Activated T-cell treated with anti-CD3 and anti-CD28 coated beads for 48 hours (primary cell): Measurements from ENCODE around the gene BTN1A1.
"Not testable (repeated sequence)": the region's sequence is repeated elsewhere in the genome, so short reads cannot be mapped to it uniquely, and the experiment has no call there.

Experiments
- DNase-seq: peaks from one replicate; pipeline ENCODE4 v3.0.0-alpha.2; 2020; ENCODE audit warnings: low read depth

Gene BTN1A1

DNA sequence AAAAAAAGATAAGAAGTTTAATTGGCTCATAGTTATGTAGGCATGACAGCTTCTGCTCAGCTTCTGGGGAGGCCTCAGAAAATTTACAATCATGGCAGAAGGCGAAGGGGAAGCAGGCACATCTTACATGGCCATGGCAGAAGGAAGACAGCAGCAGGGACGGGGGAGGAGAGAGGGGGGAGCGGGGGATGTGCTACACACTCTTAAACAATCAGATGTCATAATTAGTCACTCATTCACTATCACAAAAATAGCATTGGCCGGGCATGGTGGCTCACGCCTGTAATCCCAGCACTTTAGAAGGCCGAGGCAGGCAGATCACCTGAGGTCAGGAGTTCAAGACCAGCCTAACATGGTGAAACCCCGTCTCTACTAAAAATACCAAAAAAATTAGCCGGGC, 10.9 kb downstream of the BTN1A1 start:
- DNase-seq = not testable (repeated sequence)

DNA sequence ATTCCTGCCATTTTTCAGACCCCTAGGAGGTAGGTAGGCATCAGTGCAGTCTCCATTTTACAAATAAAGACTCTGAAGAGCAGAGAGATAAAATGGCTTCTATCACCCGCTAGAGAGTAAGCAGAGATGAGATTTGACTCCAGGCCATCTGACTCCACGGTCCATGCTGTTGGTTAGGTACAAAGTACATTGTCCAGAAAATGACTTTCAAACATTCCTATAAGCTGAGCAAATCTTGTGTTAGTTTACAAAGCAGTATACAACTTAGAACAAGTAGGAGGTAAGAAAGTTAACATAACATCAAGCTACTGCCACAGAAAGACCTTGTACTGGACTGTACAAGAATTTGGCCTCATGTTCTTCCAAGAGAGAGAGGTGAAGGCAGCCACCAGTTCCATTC, 14.9 kb downstream of the BTN1A1 start:
- no peak for DNase-seq

DNA sequence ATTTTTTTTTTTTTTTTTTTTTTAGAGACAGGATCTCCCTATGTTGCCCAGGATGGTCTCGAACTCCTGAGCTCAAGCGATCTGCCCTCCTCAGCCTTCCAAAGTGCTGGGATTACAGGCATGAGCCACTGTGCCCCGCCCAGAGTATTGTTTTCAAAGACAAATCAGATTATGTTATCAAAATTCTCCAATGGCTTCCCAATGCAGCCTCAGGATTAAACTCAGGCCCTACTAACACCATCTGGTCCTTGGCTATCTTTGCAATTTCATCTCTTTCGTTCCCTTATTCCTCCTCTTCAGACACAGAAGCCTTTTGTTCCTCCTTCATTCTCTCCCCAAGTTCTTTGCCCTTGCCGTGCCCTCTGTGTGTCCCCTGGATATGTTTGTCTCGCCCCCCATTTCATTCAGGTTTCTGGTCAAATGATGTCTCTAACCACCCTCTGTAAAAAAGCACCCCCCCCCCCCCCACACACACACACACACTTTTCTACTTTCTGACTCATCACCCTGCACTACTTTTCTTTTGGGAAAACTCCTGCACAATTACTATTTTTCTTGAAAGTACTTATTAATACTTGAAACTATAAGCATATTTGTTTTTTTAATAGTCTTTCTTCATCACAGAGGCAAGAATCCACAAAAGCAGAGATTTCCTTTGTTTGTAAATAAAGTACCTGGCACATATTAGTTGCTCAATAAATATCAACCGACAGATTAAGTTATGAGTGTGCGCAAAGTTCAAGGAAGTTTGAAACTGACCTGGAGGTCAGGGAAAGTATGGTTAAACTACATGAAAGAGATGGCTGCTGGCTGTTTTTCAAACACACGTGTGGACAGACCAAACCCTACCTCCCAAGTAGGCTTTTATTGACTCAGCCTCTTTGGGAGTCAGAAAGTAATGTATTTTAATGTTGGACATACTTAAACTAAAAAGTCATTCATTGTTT, 16.7 kb downstream of the BTN1A1 start:
- DNase-seq = no peak

DNA sequence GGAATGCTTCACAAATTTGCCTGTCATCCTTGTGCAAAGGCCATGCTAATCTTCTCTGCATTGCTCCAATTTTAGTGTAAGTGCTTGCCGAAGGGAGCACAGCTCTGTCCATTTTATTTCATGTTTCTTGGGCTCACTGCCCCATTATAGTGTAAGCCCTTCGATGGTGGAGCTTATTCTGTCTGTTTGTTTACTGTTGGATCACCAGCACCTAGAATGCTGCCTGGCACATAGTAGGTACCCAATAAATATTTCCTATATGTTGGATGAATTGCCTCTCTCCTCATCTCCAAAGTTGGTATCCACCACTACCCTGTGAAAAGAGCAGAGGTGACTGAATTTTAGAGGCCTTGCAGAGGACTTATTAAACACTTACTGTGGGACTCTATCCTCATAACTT, 19.3 kb downstream of the BTN1A1 start:
- DNase-seq = no peak

DNA sequence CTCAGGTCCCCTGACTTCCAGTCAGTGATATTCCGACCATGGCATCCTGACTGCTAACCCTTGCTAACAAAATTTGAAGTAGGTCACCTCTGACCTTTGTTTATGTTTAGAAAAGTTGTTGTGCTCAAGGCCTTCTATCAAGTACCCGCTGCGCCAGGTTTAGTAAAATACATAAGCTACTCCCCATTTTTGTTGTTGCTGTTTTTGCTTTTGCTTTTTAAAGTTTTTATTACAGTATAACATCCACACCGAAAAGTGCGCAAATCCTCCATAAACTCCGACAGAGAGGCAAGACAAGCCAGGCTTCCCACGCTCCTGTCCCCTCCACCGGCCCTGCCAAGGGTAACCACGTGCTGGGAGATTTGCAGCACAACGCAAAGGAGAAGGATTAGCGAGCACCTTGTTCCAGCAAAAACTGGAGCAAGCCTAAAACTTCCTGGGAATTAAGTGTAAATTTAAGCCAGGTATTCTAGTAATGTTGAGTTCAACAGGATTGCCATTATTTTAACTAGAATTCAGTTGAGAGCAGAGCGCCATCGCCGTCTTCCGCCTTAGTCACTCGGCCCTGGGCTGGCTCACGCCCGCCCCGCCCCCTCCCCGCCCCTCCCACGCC, 20.2 kb downstream of the BTN1A1 start:
- DNase-seq = no peak

DNA sequence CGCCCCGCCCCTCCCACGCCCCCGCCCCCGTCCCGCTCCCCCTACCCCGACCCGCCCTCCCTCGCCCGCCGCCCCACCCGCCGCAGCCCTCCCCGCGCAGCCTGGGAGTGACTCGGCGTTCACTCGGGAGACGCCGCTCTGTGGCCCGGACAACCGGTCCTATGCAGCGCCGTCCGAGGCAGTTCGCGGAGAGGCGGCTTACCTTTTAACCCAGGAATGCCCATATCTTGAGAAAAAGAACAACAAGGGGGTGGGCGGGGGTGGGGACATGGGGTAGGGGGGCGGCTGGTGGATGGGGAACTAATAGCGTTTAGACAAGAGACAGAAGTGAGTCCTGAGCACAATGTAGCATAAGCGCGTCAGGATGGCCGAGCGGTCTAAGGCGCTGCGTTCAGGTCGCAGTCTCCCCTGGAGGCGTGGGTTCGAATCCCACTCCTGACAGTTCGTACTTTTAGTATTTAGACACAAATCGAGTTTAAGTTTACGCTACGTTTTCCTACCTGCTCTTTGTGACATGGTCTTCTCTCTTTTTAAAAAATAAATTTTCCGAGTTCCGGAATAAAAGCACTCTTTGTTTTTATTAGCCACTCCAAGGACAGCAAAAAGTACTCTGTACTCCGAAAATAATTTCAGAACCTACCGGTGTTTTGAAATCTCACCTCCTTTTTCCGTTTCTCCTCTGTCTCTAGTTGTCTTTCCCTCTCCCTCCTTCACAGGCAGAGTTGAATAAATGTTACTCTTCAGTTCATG, 20.9 kb downstream of the BTN1A1 start:
- DNase-seq = peak; percentile 75

DNA sequence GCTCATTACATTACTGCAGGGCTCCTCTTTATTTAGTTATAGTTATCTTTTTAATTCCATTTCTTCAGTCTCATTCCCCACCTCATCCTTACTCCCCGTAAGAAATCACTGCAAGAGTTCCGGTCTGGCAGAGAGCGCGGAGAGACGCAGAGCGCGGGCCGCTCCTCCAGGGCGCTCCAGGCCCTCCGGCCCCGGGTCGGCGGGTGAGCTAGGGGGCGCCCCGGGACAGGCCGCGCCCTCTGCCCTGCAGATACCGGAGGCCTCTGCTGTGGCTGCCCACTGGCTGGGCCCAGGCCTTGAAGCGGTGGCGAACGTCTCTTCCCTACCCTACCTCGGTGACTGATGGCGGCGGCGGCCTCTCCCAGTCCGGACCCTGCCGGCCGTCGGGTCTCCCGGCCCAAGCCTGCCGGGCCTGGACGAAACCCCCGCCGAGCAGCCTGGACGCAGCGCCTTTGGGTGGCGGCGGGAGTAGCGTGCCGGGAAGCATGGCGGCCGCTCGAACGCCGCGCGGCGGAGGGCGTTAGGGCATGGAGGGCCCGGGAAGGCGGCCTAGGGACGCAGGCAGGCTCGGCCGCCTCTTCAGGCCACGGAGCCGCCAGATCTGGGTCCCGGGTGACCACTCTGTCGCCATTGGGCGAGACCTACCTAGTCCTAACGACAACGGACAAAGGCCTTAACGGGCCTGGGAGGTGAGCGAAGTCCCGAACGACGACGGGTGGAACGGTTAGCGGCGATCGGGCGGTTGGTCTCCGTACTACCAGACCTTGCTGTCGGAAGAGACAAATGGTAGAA, 21.7 kb downstream of the BTN1A1 start:
- peak; percentile 70 for DNase-seq

DNA sequence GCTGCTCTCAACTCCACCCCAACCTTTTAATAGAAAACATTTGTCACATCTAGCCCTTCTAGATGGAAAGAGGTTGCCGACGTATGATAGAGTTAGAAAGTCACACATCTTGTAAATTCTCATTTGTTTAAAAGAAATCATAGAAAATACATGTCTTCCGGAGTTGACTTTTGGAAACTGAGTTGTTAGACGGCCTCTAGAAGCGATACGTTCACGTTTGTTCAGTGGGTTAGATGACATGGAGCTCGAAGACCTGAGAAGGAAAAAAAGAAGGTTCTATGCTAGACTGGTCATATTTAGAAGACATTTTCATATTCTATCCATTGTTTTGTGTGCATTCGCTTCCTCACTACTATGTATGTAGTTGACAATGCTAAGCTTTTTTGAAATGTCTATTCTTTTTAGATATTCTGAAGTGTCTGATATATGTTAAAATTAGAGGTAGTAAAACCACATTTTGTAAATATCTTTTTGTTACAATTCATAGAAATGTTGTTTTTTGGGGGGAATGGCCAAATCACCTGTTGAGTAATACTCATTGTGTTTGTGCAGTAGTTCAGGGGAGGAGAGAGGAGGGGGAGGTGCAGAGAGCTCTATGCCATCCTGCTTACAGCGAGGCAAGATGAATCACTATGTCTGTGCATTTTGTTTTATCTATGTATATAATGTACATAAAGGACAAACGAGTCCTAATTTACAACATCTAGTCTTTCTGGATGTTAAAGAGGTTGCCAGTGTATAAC, 22.6 kb downstream of the BTN1A1 start:
- DNase-seq = not testable (repeated sequence)

DNA sequence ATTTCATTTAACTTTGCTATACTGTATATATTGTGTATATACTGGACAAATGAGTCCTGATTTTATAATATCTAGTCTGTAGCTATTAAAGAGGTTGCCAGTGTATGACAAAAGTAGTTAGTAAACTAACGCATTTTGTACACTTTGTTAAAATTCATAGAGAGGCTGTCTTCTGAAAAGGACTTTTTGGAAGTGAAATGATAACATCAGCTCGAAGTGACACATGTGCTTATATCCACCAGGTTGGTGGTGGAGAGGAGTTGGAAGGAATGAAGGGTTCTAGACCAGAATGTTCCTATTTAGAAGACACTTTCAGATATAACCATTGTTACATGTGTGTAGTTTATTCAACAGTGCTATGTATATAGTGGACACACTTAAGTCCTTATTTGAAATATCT, 24.2 kb downstream of the BTN1A1 start:
- DNase-seq = not testable (repeated sequence)

DNA sequence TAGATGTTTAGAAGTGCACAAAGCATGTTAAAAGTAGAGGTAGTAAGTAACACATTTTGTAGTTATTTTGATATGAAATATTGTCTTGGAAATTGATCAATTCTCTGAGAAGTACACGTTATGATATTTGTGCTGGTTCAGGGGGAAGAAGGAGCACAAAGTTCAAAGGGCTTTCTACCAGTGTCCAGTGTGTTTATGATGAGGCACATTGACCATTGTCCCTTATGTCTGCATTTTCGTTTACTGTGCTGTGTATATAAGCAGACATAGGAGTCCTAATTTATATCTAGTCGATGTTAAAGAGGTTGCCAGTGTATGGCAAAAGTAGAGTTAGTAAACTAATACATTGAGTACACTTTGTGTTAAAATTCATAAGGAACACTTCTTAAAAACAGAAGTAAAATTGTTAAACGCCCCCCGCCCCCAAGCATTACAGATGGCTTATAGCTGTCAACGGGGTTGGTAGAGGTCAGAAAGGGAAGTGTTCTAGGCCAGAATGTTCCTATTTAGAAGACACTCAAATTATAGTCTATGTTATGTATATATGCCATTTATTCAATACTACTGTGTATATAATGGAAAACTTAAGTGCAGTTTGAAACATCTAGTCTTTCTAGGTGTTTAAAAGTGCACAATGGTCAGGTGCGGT, 24.7 kb downstream of the BTN1A1 start:
- DNase-seq = no peak

DNA sequence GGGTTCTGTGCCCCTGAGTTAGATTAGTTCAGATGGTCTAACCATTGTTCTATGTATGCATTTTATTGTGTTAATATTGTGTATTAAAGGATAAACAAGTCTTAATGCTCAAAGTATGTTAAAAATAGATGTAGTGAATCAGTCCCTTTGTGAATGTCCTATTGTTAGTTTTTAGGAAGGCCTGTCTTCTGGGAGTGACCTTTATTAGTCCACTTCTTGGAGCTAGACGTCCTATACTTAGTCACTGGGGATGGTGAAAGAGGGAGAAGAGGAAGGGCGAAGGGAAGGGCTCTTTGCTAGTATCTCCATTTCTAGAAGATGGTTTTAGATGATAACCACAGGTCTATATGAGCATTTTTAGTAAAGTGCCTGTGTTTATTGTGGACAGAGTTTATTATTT, 25.7 kb downstream of the BTN1A1 start:
- DNase-seq = no peak

DNA sequence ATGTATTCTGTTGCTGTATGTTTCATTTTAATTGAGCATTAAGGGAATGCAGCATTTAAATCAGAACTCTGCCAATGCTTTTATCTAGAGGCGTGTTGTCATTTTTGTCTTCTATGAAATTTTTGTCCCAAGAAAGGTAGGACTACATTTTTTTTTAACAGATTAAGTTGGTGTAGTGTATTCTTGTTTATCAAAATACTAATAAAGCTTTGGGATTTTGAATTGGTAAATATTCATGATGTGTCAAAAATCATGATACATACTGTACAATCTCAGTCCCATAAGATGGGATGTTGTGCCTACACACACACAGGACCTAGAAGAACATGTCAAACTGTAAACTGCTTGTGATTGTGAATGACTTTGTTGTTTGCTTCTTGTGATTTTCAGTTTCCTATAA, 26.8 kb downstream of the BTN1A1 start:
- no peak for DNase-seq

DNA sequence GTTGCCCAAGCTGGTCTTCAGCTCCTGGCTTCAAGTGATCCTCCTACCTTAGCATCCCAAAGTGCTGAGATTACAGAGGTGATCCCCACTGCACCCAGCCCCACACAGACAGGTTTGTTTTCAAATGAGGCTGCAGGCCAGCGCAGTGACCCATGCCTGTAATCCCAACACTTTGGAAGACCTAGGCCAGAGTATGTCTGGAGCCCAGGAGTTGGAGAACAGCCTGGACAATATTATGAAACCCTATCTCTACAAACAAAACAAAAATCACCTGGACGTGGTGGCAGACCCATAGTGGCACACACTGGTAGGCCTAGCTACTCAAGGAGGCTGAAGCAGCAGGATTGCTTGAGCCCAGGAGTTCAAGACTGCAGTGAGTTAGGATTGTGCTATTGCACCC, 30.1 kb downstream of the BTN1A1 start:
- DNase-seq = no peak

DNA sequence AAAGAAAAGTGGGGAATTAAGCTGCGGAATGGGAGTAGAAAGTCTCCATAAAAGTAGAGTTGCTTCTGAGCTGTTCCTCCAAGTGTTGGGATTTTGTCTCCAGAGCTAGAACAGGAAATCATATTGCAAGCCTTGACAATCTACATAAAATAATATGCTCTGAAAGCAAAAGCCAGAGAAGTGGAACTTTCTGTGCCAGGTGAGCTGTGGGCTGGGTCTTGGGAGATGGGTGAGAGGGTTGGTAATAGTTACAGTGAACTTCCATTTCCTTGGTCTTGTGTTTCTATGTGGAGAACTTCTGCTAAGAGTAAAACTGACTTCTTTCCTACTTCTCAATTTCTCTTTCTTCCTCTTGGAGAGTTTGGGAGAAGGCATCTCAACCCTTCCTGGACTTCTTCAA, 31.8 kb downstream of the BTN1A1 start:
- DNase-seq = no peak

DNA sequence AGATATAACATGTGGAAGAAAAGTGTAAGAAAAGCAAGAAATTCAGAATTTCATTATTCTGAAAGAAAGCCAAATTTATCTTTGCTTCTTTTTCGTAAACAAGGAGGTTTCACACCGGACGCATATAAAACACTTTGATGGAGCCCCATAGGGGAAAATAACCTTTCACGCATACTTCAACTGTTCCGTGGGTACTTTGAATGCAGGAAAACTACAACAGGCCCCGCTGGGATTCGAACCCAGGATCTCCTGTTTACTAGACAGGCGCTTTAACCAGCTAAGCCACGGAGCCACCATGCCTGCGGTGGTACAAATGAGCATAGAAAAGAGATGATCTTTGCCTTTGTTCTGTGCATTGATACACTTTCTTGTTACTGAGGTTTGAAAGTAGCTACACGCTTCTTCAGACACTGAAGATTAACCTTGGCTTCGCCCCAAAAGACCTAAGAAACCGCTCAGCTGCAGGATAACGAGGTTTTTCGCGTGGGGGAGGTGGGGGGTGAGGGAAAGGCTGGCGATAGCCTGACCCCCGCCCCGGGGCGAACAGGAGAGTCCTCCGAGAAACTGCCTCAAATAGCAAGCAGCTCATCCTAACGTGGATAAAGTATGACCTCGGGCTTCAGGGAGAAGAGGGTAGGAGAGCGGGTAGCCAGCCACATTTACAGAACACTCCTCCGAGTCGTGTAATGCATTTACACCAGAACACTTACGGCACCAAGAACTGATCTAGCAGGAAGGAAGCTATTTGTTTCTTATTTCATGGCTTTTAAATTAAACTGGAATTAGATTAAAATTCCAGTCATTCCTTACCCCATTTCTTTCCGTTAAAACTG, 32.8 kb downstream of the BTN1A1 start:
- DNase-seq = peak; percentile 88

DNA sequence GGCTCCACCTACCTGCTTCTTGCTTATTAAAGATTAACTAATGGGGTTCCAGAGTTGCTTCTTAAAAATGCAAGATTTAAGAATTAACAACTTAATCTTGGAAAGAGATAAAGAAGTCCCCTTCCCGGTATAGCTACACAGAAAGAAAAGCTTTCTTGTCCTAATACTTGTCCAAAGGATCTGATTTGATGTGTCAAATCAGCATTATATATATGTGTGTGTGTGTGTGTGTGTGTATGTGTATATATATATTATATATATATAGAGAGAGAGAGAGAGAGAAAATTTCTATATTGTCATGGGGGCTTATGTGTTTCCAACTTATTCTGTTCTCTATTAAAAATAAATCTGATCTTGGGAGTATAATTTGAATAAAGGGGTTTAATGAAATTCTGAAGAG, 33.4 kb downstream of the BTN1A1 start:
- DNase-seq = no peak

DNA sequence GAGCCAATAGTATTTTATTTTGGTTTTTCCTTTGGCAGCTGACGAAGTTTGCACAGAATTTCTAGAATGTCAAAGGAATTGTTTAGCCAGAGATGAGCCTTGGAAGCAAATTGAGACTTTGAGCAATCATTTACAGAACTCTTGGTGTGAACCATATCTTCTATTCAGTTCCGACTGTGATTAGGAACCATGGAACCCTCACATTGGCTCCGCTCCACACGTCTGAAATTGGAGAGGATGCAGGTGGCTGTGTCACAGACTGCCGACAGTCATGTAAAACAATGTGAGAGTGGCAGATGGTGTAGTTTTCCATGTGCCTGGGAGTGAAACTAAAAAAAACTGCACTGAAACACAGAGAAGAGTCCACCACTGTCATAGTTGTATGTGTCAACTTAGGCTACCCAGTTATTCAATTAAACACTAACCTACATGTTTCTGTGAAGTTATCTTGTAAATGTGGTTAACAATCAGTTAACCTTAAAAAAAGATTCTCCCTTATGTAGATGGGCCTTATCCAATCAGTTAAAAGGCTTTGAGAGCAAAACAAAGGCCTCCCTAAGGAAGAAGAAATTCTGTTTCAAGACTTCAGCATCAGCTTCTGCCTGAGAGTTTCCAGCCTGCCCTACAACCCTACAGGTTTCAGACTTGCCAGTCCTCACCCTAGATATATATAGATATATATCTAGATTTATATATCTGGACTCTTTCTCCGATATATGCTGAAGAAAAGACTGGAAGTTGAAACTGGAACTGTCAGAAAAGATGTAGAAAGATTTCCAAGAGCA, 34.8 kb downstream of the BTN1A1 start:
- no peak for DNase-seq

DNA sequence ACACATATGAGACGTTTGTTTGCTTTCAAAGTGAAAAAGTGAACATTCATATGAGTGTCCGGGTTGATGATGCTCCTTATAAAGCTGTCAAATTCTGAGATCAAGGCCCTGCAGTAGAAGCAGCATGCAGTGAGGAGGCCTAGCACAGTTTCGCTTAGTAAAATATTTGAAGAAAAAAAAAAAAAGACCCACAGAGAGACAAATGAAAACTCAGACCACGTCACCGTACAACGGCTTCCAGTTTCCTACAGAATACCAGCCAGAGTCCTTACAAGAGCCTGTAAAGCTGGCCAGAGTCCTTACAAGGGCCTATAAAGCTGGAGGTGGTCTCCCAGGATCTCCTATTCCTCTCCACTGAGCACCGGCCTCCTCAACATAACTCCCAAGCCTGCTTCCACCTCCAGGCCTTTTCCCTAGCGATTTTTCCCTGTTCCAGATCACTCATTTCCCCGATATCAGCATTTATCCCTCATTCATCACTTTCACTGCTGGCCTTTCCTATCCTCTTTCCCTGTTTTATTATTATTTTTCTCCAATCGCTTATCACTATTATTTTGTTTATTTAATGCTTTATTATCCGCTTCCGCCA, 36.6 kb downstream of the BTN1A1 start:
- peak; percentile 25 for DNase-seq
